ENCODE results near the gene ANKRD13B.
A peak's percentile ranks its signal among the peaks of the same experiment; 100 is the strongest.

Gene ANKRD13B

DNA sequence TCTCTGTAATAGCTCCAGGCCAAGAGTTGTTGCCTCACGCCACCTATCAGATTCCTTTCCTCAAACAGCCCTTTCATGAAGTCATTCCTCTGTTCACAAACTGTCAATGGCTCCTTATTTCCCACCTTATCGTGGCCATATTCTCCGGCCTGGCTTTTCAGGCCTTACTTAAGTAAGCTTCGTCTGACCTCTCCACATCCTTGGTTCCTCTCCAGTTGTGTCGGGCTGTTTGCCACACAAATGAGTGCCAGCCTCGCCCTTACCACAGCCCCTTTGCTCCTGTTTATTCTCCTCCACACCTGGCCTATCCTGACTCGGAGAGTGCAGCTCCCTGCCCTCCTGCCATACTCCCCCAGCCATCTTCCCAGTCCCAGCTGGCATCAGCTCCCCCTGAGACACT, 22.4 kb upstream of the ANKRD13B start:
- peaks cover 9% of the 10 kb centered on the region for H3K4me1 ChIP-seq (ENCODE audit: control insufficient read depth, insufficient read depth, low read length)
- H3K9me3 ChIP-seq (ENCODE audit: control insufficient read depth, insufficient read depth, low read length): no peaks in the 10 kb centered on the region
- H3K27ac ChIP-seq (ENCODE audit: low read depth, low read length): no peak overlapping the region
- peaks cover 30% of the 10 kb centered on the region for H3K27me3 ChIP-seq (ENCODE audit: control insufficient read depth, insufficient read depth, low read length)
- H3K36me3 ChIP-seq (ENCODE audit: control insufficient read depth, insufficient read depth, low read length): peaks cover 14% of the 10 kb centered on the region
- no peak overlapping the region for H3K4me3 ChIP-seq (ENCODE audit: low read depth, low read length)
- no peak overlapping the region for H3K9ac ChIP-seq (ENCODE audit: low read depth, low read length)

DNA sequence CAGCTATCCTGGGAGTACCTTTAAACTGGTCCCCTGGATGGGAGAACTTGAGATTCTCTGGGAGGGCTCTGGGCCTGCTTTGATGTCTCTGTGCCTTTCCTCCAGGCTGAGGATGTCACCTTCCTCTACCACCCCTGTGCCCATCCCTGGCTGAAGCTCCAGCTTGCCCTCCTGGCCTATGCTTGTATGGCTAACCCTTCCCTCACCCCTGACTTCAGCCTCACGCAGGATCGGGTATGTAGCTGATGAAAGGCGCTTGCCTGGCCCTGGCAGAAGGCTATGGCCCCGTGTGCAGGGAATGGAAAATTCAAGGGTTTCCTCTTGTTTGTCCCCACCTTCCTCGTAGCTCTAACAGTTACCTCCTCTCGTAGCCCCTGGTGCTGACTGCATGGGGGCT, 21.4 kb upstream of the ANKRD13B start:
- H3K4me1 ChIP-seq (ENCODE audit: control insufficient read depth, insufficient read depth, low read length): peaks cover 6% of the 10 kb centered on the region; the same call in 1 of the 2 replicates
- H3K4me3 ChIP-seq (ENCODE audit: low read depth, low read length): no peak overlapping the region
- no peaks in the 10 kb centered on the region for H3K9me3 ChIP-seq (ENCODE audit: control insufficient read depth, insufficient read depth, low read length)
- no peak overlapping the region for H3K9ac ChIP-seq (ENCODE audit: low read depth, low read length)
- H3K27me3 ChIP-seq (ENCODE audit: control insufficient read depth, insufficient read depth, low read length): peaks cover 20% of the 10 kb centered on the region
- no peak overlapping the region for H3K27ac ChIP-seq (ENCODE audit: low read depth, low read length)
- H3K36me3 ChIP-seq (ENCODE audit: control insufficient read depth, insufficient read depth, low read length): peaks cover 24% of the 10 kb centered on the region

DNA sequence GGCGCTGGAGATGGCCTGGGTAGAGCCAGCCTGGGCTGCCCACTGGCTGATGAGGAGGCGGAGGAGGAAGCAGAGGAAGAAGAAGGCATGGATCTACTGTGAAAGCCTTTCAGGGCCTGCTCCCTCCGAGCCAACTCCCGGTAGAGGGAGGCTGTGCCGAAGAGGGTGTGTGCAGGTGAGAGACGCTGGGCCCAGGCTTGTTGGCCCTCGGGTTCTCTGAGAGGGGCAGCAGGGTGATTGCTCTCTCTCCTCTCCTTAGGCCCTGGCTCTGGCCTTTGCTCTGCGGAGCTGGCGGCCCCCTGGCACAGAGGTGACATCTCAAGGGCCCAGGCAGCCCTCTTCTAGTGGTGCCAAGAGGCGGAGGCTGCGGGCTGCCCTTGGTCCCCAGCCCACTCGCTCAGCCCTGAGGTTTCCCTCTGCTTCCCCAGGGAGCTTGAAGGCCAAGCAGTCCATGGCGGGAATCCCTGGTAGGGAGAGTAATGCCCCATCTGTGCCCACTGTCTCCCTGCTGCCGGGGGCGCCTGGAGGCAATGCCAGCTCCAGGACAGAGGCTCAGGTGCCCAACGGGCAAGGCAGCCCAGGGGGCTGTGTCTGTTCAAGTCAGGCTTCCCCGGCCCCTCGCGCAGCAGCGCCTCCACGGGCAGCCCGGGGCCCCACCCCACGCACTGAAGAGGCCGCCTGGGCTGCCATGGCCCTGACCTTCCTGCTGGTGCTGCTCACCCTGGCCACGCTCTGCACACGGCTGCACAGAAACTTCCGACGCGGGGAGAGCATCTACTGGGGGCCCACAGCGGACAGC, 20.9 kb upstream of the ANKRD13B start:
- no peak overlapping the region for H3K27ac ChIP-seq (ENCODE audit: low read depth, low read length)
- H3K36me3 ChIP-seq (ENCODE audit: control insufficient read depth, insufficient read depth, low read length): peaks cover 30% of the 10 kb centered on the region
- peaks cover 6% of the 10 kb centered on the region; the same call in 1 of the 2 replicates for H3K4me1 ChIP-seq (ENCODE audit: control insufficient read depth, insufficient read depth, low read length)
- H3K27me3 ChIP-seq (ENCODE audit: control insufficient read depth, insufficient read depth, low read length): peaks cover 15% of the 10 kb centered on the region
- H3K4me3 ChIP-seq (ENCODE audit: low read depth, low read length): no peak overlapping the region
- H3K9ac ChIP-seq (ENCODE audit: low read depth, low read length): no peak overlapping the region
- H3K9me3 ChIP-seq (ENCODE audit: control insufficient read depth, insufficient read depth, low read length): no peaks in the 10 kb centered on the region

DNA sequence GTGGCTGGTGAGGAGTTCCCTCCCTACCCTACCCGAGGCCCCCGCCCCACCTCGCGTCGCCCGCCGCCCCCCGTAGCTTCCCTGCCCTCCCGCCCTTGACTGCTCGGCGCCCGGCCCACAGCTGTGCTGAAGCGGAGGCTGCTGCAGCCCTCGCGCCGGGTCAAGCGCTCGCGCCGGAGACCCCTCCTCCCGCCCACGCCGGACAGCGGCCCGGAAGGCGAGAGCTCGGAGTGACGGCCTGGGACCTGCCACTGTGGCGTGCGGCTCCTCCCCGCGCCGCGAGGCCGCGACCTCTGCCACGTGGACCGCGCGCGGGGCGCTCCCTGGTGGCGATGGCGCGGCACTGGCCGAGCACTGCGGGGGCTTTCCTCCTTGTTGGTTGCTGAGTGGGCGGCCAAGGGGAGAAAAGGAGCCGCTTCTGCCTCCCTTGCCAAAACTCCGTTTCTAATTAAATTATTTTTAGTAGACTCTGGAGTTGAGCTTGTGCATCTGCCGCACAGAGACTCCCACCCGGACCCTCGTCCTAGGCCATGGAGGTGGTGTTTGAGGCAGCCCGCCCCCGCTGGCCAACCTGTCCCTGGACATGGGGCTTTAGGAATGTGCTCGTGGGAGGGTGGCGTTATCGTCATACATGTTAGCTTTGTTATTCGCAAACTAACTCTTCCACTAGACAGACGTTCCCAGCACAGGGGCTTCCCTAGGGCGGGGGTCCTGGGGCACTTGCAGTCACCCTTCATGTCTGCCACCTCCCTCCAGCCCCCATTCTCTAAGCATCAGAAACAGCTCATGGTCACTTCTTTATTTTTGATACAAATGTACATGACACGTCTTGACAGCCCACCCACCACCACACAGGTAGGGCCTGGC, 20.0 kb upstream of the ANKRD13B start:
- Histone ChIP-seq H3K4me1 (ENCODE audit: control insufficient read depth, insufficient read depth, low read length) (peaks cover 6% of the 10 kb centered on the region; the same call in 1 of the 2 replicates), H3K9ac (ENCODE audit: low read depth, low read length) (no peak overlapping the region), H3K9me3 (ENCODE audit: control insufficient read depth, insufficient read depth, low read length) (no peaks in the 10 kb centered on the region), H3K27ac (ENCODE audit: low read depth, low read length) (no peak overlapping the region), H3K4me3 (ENCODE audit: low read depth, low read length) (peak overlapping the region; percentile 16; the same call in 1 of the 2 replicates), H3K27me3 (ENCODE audit: control insufficient read depth, insufficient read depth, low read length) (peaks cover 7% of the 10 kb centered on the region), H3K36me3 (ENCODE audit: control insufficient read depth, insufficient read depth, low read length) (peaks cover 38% of the 10 kb centered on the region)

DNA sequence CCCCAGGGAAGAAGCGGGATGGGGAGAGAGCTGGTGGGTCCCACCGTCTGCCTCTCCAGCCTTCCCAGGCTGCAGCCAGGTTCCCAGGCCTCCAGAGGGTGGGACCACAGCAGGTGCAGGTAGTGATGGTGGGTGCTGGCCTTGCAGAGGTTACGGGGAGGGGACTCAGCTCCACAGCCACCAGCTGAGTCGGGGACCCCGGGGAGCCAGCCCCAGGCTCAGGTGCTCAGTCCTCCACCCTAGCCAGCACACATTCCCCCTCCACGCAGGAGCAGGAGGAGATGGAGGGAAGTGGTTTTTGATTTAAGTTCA, 19.4 kb upstream of the ANKRD13B start:
- Histone ChIP-seq H3K27ac (ENCODE audit: low read depth, low read length) (no peak overlapping the region), H3K36me3 (ENCODE audit: control insufficient read depth, insufficient read depth, low read length) (peaks cover 44% of the 10 kb centered on the region), H3K4me3 (ENCODE audit: low read depth, low read length) (no peak overlapping the region), H3K4me1 (ENCODE audit: control insufficient read depth, insufficient read depth, low read length) (peaks cover 6% of the 10 kb centered on the region; the same call in 1 of the 2 replicates), H3K9me3 (ENCODE audit: control insufficient read depth, insufficient read depth, low read length) (no peaks in the 10 kb centered on the region), H3K27me3 (ENCODE audit: control insufficient read depth, insufficient read depth, low read length) (peaks cover 7% of the 10 kb centered on the region), H3K9ac (ENCODE audit: low read depth, low read length) (no peak overlapping the region)

DNA sequence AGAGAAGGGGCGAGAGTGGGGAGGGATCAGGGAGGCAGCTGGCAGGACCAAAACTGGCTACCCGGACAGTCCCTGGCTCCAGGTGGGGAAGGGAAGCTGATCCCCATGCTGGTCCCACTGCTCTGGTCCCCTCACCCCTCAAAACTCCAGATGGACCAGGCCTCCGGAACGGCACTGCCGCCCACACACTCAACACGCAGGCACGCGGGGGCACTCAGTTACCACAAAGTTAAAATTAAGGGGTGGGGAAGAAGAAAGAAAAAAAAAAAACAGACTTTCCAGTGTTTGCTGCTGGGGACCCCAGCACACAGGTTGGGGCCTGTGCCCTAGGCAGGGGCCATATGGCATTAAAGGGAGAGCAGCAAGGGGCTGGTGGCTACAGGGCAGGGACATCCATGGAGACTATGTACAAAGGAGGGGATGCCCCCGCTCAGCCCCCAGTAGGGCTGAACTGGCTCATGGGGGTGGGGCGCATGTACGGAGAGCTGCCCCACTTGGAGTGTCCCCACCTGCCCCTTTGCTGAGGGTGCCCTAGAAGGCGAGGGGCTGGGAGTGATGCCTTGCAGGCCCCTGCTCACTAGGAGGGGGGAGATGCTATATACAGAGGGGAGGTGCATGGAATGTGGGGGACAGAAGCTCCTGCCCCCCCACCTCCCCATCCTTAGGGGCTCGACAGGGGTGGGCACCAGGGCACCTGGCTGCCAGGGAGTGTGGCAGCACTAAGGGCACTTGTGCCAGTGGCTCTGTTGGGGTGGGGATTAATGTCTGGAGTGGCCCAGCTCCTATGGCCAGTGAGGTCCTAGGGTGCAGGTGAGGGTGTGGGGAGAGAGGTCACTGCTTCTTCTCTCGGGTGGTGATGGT, 18.8 kb upstream of the ANKRD13B start:
- H3K9ac ChIP-seq (ENCODE audit: low read depth, low read length): no peak overlapping the region
- peaks cover 7% of the 10 kb centered on the region for H3K27me3 ChIP-seq (ENCODE audit: control insufficient read depth, insufficient read depth, low read length)
- no peak overlapping the region for H3K4me3 ChIP-seq (ENCODE audit: low read depth, low read length)
- peaks cover 45% of the 10 kb centered on the region for H3K36me3 ChIP-seq (ENCODE audit: control insufficient read depth, insufficient read depth, low read length)
- no peaks in the 10 kb centered on the region for H3K9me3 ChIP-seq (ENCODE audit: control insufficient read depth, insufficient read depth, low read length)
- H3K4me1 ChIP-seq (ENCODE audit: control insufficient read depth, insufficient read depth, low read length): peaks cover 4% of the 10 kb centered on the region; the same call in 1 of the 2 replicates
- no peak overlapping the region for H3K27ac ChIP-seq (ENCODE audit: low read depth, low read length)

DNA sequence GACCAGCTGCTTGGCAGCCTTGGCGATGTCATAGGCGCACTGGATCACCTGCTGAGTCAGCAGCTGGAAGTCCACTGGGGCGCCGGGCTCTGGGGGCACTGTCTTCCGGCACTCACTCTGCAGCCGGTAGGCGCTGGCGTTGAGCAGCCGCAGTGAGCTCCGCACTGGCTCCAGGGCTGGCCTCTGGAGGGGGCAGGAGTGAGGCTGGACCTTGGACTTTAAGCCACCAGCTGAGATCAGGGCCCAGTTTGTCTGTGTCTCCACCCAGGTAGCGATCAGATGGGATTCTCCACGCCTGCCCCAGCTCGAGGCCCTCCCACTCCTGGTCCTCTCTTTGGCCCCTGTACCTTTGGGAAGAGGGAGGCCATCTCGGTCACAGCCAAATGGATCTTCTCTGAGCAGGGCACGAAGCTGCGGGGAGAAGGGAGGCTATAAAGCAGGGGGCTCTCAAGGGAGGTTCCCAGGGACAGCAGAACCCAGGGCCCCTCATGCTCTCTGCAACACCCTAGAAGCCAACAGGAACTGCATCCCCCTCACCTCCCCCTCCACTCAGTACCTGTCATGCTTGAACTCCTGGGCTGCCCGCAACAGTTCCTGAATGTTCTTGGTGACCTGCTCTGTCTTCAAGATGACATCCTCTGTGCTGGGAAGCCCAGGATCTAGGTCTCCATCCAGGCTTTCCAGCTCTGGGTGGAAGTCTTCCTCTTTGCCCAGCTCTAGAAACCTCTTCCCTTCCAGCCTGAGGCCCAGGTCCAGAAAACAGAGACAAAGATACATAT, 18.0 kb upstream of the ANKRD13B start:
- Histone ChIP-seq H3K4me3 (ENCODE audit: low read depth, low read length) (no peak overlapping the region), H3K27me3 (ENCODE audit: control insufficient read depth, insufficient read depth, low read length) (no peaks in the 10 kb centered on the region; the same call in 1 of the 2 replicates), H3K36me3 (ENCODE audit: control insufficient read depth, insufficient read depth, low read length) (peaks cover 45% of the 10 kb centered on the region), H3K9me3 (ENCODE audit: control insufficient read depth, insufficient read depth, low read length) (no peaks in the 10 kb centered on the region), H3K9ac (ENCODE audit: low read depth, low read length) (no peak overlapping the region), H3K27ac (ENCODE audit: low read depth, low read length) (no peak overlapping the region), H3K4me1 (ENCODE audit: control insufficient read depth, insufficient read depth, low read length) (no peaks in the 10 kb centered on the region)

DNA sequence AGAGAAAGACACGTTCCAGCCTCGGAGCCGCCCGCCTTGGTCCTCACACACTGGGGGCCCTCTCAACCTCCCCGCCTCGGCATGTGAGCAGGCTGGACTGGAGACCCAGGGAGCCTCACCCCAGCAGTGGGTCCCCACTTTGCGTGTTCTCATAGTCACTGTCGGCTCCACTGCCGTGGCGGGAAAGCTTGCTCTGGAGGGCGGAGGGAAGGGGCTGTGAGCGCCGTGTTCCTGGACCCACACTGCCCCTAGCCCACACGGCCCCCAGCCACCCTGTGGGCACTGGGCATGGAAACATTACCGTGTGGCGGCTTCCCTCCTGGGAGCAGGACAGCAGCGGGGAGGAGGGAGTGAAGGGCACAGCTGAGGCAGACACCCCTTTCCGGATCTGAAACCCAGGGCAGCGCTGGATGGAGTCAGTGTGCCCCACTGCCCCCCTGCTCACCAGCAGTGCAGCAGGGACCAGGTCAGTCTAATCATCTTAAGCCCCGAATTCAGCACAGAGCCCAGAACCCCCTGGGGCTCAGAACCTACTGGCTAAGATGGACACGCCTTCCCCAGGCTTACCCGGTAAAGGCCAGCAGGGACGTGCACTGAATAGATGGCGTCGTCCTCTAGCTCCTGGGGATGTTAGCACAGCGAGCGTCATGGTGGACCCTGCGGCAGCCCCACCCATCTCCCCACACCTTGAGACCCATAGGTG, 17.3 kb upstream of the ANKRD13B start:
- Histone ChIP-seq H3K36me3 (ENCODE audit: control insufficient read depth, insufficient read depth, low read length) (peaks cover 47% of the 10 kb centered on the region), H3K27me3 (ENCODE audit: control insufficient read depth, insufficient read depth, low read length) (no peaks in the 10 kb centered on the region; the same call in 1 of the 2 replicates), H3K4me3 (ENCODE audit: low read depth, low read length) (no peak overlapping the region), H3K4me1 (ENCODE audit: control insufficient read depth, insufficient read depth, low read length) (no peaks in the 10 kb centered on the region), H3K9ac (ENCODE audit: low read depth, low read length) (no peak overlapping the region), H3K27ac (ENCODE audit: low read depth, low read length) (no peak overlapping the region), H3K9me3 (ENCODE audit: control insufficient read depth, insufficient read depth, low read length) (no peaks in the 10 kb centered on the region)

DNA sequence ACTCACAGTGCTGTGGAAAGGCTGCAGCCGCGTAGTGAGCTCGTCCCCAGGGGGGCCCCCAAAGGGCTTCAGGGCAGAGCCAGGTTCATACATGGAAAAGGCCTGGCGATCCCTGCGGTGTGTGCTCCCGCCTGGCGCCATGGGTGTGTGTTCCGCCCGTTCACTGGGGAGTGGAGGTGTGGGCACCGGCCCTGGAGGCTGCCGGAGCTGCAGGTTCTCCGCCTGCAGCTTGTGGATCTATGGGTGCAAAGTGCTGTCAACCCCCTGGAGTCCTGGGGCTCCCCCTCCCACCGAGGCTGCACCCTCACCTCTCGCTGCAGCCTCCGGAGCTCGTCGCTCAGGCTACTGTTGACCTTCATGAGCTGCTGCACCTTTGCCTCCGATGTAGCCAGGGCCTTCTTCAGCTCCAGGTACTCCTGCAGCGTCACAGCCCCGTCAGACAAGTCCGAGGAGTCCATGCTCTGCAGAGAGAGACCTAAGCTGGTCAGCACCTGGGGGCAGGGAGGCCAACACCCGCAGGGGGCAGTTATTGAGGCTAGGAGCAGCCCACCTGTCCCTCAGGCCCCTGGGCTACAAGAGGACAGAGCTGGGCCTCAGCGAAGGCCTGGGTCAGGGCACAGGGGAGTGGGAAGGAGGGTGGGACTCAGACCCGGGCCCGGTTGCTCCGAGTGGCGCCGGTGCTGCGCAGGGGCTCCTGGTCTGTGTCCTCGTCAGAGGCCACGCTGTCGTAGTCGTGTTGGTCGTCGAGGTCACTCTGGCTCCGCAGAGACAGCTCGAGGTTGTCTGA, 16.5 kb upstream of the ANKRD13B start:
- no peaks in the 10 kb centered on the region for H3K4me1 ChIP-seq (ENCODE audit: control insufficient read depth, insufficient read depth, low read length)
- no peak overlapping the region for H3K9ac ChIP-seq (ENCODE audit: low read depth, low read length)
- no peaks in the 10 kb centered on the region for H3K9me3 ChIP-seq (ENCODE audit: control insufficient read depth, insufficient read depth, low read length)
- H3K36me3 ChIP-seq (ENCODE audit: control insufficient read depth, insufficient read depth, low read length): peaks cover 51% of the 10 kb centered on the region
- H3K27me3 ChIP-seq (ENCODE audit: control insufficient read depth, insufficient read depth, low read length): no peaks in the 10 kb centered on the region
- H3K27ac ChIP-seq (ENCODE audit: low read depth, low read length): no peak overlapping the region
- no peak overlapping the region for H3K4me3 ChIP-seq (ENCODE audit: low read depth, low read length)
